Esophagus muscularis mucosa (tissue), 4 donors: ENCODE measurements around the gene POLR3G. TPM values are rescaled to one million over a fixed set of nuclear protein-coding genes. Genes with fewer than 3 reads are reported as not detected.

Source experiments
- DNase-seq: peaks from one replicate; pipeline ENCODE4 v3.0.0-alpha.2; 2017; ENCODE audit errors: extremely low spot score
- H3K27ac ChIP-seq, 4 donors: fragments of 200-600 bp; sonication (generic); replicated peaks in 1 of 4; 1 replicate in 3 of 4; 2 replicates in 1 of 4; pipeline ENCODE4 v1.5.1; 2016 to 2019; ENCODE audit warnings: mild to moderate bottlenecking in 1 of 4
- H3K27me3 ChIP-seq, 4 donors: fragments of 200-600 bp; sonication (generic); one replicate each; pipeline versions ENCODE4 v1.5.1 to v1.6.0; 2016 to 2019
- H3K36me3 ChIP-seq, 4 donors: fragments of 200-600 bp; sonication (generic); one replicate each; pipeline ENCODE4 v1.5.1; 2016 to 2019
- H3K4me1 ChIP-seq, 4 donors: fragments of 200-600 bp; sonication (generic); one replicate each; pipeline ENCODE4 v1.5.1; 2016 to 2019
- H3K4me3 ChIP-seq, 4 donors: fragments of 200-600 bp; sonication (generic); 1 replicate in 2 of 4; 2 replicates in 2 of 4; pipeline ENCODE4 v1.5.1; 2016 to 2019; ENCODE audit warnings: mild to moderate bottlenecking in 4 of 4, moderate library complexity in 1 of 4
- H3K9me3 ChIP-seq, 4 donors: fragments of 200-600 bp; sonication (generic); 1 replicate in 3 of 4; 2 replicates in 1 of 4; pipeline ENCODE4 v1.5.1; 2016 to 2019
- EP300 ChIP-seq: sonication (generic); formaldehyde crosslinking; IDR thresholded peaks from one replicate; pipeline ENCODE4 v1.6.1; 2017; ENCODE audit warnings: antibody characterized with exemption
- POLR2A ChIP-seq: fragments of 450-650 bp; IDR thresholded peaks from one replicate; pipeline ENCODE4 v1.6.1; 2017; ENCODE audit warnings: antibody characterized with exemption, moderate library complexity, mild to moderate bottlenecking, low read depth
- POLR2AphosphoS5 ChIP-seq, 2 donors: sonication (generic); formaldehyde crosslinking; IDR thresholded peaks; one replicate each; pipeline ENCODE4 v1.6.1; 2017; ENCODE audit warnings: antibody characterized with exemption in 2 of 2
- WGBS: methylation state at CpG from one replicate; pipeline ENCODE4 v1.1.5; 2018; 5-methylcytosine and 5-hydroxymethylcytosine counted together
- intact Hi-C: fragments of 100-400 bp; cut with DNase I; formaldehyde crosslinking; loops from one replicate; pipeline ENCODE4 v1.15.1; 2023
- total RNA-seq, 4 donors: library from RNA; depleted of rRNA; stranded (reverse); fragments of >200 nt; gene quantifications; one replicate each; pipeline versions ENCODE4 v1.1.0 to v1.2.1, GENCODE V29; 2016
- TF ChIP-seq, protein P1 (sequence below), 3 experiments: fragments of 200-600 bp in 2 of 3; fragments of 450-650 bp in 1 of 3; sonication (generic) in 2 of 3; IDR thresholded peaks; one replicate each; pipeline ENCODE4 v1.5.1; 2017 to 2019; ENCODE audit warnings: antibody characterized with exemption in 3 of 3, mild to moderate bottlenecking in 2 of 3, moderate library complexity in 1 of 3

POLR3G gene
- total RNA-seq, 4 donors from 2014 or later, result 0.42 to 2.5 (median 1.4) TPM

DNA sequence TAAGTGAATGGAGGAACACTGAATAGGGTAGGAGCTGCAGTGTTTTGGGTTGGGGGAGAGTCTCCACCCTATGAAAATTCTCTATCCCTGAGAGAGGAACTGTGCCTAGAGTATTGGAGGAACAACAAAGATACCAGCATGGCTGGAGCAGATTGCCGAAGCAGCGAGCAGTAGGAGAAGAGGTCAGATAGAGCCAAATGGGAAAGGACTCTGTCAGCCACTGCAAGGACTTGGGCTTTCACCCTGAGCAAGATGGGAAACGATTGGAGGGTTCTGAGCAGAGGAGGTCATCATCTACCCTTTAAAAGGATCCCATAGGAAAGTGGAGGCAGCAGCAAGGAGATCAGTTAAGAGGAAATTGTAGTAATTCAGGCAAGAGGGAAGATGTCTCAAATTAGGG is 59.1 kb downstream of the POLR3G start:
- H3K27me3 ChIP-seq, result peaks cover 0 to 29% (median 0%) of the 10 kb centered on the region in 4 donors
- no peak overlapping the region for H3K27ac ChIP-seq
- TF ChIP-seq POLR2A, result no peak
- H3K4me1 ChIP-seq, result peaks cover 11 to 13% (median 12%) of the 10 kb centered on the region in 4 donors
- H3K36me3 ChIP-seq, result no peaks in the 10 kb centered on the region
- DNase-seq, result no peak
- no peaks in the 10 kb centered on the region for H3K9me3 ChIP-seq
- no peak overlapping the region for H3K4me3 ChIP-seq
- 77% methylated on average over 3 of the region's 3 CpGs for WGBS
- intact Hi-C loops, result no loop called here

DNA sequence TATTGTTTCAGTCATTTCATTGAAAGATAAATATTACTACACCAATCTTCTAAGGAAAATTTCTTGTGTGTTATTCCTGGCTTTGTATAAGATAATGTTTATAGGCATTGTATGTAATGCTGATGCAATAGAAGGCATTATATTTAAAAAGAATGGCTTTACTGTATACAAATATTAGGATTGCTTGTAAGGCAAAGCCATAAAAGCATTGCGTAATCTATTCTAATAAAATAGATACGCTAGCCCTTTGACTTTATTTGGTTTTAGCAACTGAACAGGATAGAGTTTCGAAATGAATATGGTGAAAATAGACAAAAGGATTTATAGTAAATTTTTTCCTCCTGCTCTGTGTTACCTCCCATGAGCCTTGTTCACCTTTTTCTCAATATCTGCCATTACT is 60.3 kb downstream of the POLR3G start:
- no peaks in the 10 kb centered on the region for H3K36me3 ChIP-seq
- TF ChIP-seq EP300 (no peak), POLR2A (no peak), POLR2AphosphoS5 (IDR thresholded peaks at IDR 0.05) (no peak)
- TF ChIP-seq, protein P1, sequence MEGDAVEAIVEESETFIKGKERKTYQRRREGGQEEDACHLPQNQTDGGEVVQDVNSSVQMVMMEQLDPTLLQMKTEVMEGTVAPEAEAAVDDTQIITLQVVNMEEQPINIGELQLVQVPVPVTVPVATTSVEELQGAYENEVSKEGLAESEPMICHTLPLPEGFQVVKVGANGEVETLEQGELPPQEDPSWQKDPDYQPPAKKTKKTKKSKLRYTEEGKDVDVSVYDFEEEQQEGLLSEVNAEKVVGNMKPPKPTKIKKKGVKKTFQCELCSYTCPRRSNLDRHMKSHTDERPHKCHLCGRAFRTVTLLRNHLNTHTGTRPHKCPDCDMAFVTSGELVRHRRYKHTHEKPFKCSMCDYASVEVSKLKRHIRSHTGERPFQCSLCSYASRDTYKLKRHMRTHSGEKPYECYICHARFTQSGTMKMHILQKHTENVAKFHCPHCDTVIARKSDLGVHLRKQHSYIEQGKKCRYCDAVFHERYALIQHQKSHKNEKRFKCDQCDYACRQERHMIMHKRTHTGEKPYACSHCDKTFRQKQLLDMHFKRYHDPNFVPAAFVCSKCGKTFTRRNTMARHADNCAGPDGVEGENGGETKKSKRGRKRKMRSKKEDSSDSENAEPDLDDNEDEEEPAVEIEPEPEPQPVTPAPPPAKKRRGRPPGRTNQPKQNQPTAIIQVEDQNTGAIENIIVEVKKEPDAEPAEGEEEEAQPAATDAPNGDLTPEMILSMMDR (IDR thresholded peaks at IDR 0.05), result no peak
- no peak overlapping the region for H3K27ac ChIP-seq
- intact Hi-C loops, result no loop called here
- peaks cover 11 to 13% (median 12%) of the 10 kb centered on the region in 4 donors for H3K4me1 ChIP-seq
- H3K9me3 ChIP-seq, result no peaks in the 10 kb centered on the region
- WGBS, result 88% methylated on average over 3 of the region's 3 CpGs
- H3K4me3 ChIP-seq, result no peak overlapping the region
- no peak for DNase-seq
- peaks cover 0 to 29% (median 0%) of the 10 kb centered on the region in 4 donors for H3K27me3 ChIP-seq

DNA sequence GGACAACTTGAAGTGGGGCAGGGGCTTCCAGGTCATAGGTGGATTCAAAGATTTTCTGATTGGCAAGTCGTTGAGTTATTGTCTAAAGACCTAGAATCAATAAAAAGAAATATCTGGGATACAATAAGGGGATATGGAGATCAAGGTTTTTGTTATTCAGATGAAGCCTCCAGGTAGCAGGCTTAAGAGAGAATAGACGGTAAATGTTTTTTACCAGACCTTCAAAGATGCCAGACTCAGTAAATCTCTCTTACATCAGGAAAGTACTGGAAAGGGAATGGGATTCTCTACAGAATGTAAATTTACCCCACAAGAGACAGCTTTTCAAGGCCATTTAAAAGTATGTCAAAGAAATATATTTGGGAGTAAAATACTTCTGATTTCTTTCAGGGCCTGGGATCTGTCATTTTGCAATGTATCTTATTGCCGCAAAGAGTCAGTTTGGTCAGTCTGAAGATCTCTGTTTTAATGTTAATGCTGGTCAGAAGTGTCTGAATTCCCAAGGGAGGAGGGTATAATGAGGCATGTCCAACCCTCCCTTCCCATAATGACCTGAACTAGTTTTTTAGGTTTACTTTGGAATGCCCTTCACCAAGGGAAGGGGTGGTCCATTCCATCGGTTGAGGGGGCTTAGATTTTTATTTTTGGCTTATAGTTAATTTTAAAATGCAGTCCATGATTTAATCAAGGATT is 68.3 kb downstream of the POLR3G start:
- H3K27ac ChIP-seq, result no peak overlapping the region
- 72% methylated on average over 4 of the region's 4 CpGs for WGBS
- no peak for DNase-seq
- intact Hi-C loops, result no loop called here
- no peaks in the 10 kb centered on the region for H3K4me1 ChIP-seq
- TF ChIP-seq POLR2AphosphoS5 (IDR thresholded peaks at IDR 0.05) (no peak), EP300 (no peak), POLR2A (no peak)
- TF ChIP-seq, protein P1 (IDR thresholded peaks at IDR 0.05), result no peak
- no peak overlapping the region for H3K4me3 ChIP-seq
- no peaks in the 10 kb centered on the region for H3K9me3 ChIP-seq
- no peaks in the 10 kb centered on the region for H3K36me3 ChIP-seq
- H3K27me3 ChIP-seq, result peaks cover 0 to 3% (median 0%) of the 10 kb centered on the region in 4 donors

DNA sequence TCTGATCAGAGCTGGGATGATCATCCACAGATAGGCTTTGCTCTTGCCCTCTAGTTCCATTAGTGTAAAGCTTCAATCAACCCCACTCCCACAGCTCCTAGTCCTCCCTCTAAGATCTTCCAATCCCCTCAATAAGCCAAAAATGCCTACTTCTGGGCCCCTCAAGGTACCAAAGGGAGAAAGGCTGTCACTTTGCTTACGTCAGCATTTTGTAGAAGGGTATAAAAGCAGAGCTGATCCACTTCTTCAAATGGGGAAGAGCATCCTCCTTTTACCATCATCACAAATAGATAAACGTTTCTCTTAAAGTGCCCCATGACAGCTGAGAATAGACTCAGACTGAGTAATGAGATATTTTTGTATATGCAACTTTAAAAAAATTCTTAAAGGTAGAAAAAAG is 70.8 kb downstream of the POLR3G start:
- H3K27me3 ChIP-seq, result peaks cover 0 to 5% (median 0%) of the 10 kb centered on the region in 4 donors
- H3K36me3 ChIP-seq, result no peaks in the 10 kb centered on the region
- H3K4me3 ChIP-seq, result no peak overlapping the region
- H3K27ac ChIP-seq, result no peak overlapping the region
- 83% methylated on average over 2 of the region's 2 CpGs for WGBS
- no peaks in the 10 kb centered on the region for H3K9me3 ChIP-seq
- DNase-seq, result no peak
- TF ChIP-seq EP300 (no peak), POLR2A (no peak), POLR2AphosphoS5 (IDR thresholded peaks at IDR 0.05) (no peak)
- TF ChIP-seq, protein P1 (IDR thresholded peaks at IDR 0.05), result no peak
- intact Hi-C loops, result no loop called here
- no peaks in the 10 kb centered on the region for H3K4me1 ChIP-seq

DNA sequence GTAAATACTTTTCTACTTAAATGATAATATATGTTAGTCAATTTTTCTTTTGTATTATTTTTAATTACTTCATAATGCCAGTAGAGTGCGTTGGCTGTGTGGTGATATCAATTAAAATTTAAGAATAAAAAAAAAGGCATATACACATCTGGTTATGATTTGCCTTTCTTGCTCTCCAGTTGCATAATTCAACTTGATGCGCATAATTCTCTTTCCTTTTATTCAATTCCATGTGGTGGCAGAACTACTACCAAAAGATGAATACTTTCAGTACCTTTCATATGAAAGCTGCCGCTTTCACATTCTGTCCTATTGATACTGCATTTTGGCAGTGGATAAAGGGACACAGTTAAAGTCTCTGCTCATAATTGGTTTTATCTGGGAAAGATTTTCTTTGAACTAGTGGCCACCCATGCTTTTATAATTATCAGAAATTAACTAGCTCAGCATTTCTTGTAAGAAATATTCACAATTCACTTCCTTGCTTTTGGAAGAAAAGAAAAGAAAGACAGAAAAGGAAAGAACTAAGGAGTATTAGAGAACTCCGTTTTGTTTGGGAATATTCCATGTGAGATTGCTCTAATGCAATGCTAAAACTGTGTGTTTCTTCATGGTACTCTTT is 71.7 kb downstream of the POLR3G start:
- Histone ChIP-seq H3K4me3 (no peak overlapping the region), H3K27ac (no peak overlapping the region), H3K27me3 (peaks cover 0 to 8% (median 0%) of the 10 kb centered on the region in 4 donors), H3K9me3 (no peaks in the 10 kb centered on the region), H3K36me3 (no peaks in the 10 kb centered on the region), H3K4me1 (no peaks in the 10 kb centered on the region)
- WGBS, result 79% methylated on average over 4 of the region's 4 CpGs
- DNase-seq, result no peak
- intact Hi-C loops, result no loop called here
- TF ChIP-seq EP300 (no peak), POLR2AphosphoS5 (IDR thresholded peaks at IDR 0.05) (no peak), POLR2A (no peak)
- TF ChIP-seq, protein P1 (IDR thresholded peaks at IDR 0.05), result no peak
